Neural crest cell (in vitro differentiated cells): ENCODE data around the gene C11orf86. TPM values are rescaled to one million over a fixed set of nuclear protein-coding genes. Genes with fewer than 3 reads are reported as not detected.

Experiments used
- DNase-seq: peaks from one replicate; pipeline ENCODE4 v3.0.0; 2021; ENCODE audit warnings: low read depth, mixed read lengths, low spot score
- H3K27ac Mint-ChIP-seq: one replicate; pipeline ENCODE4 v1.8.0; 2021; ENCODE audit warnings: mild to moderate bottlenecking, mixed read lengths; ENCODE audit not compliant: unreplicated experiment
- H3K27me3 Mint-ChIP-seq: 2 replicates; pipeline ENCODE4 v1.8.0; 2021; ENCODE audit warnings: low read depth, mild to moderate bottlenecking, mixed read lengths
- H3K36me3 Mint-ChIP-seq: 2 replicates; pipeline ENCODE4 v1.8.0; 2021; ENCODE audit warnings: low read depth, mild to moderate bottlenecking, mixed read lengths
- H3K4me1 Mint-ChIP-seq: 2 replicates; pipeline ENCODE4 v1.8.0; 2021; ENCODE audit warnings: mixed read lengths
- H3K4me3 Mint-ChIP-seq: one replicate; pipeline ENCODE4 v1.8.0; 2021; ENCODE audit warnings: mild to moderate bottlenecking, mixed read lengths
- H3K9me3 Mint-ChIP-seq: 2 replicates; pipeline ENCODE4 v1.8.0; 2021; ENCODE audit warnings: mixed read lengths
- CTCF ChIP-seq: fragments of 200-600 bp; sonication (generic); conservative IDR thresholded peaks from 2 replicates; pipeline ENCODE4 v1.5.0; 2021; ENCODE audit warnings: antibody characterized with exemption, mild to moderate bottlenecking
- total RNA-seq: library from RNA; stranded (reverse); gene quantifications from 2 replicates; pipeline ENCODE4 v1.2.1, GENCODE V29; 2021

The C11orf86 gene
- total RNA-seq, 1 donor from 2014 or later = not detected

- Mint-ChIP-seq H3K27me3 (no peaks in the 10 kb centered on the region), H3K36me3 (no peaks in the 10 kb centered on the region), H3K9me3 (no peaks in the 10 kb centered on the region), H3K27ac (no peak overlapping the region), H3K4me3 (no peak overlapping the region), H3K4me1 (no peaks in the 10 kb centered on the region)
- TF ChIP-seq CTCF = no peak
- DNase-seq = no peak
Observed at GRCh38 chr11:66978717-66979116, 3.6 kb downstream of the C11orf86 start.

DNA sequence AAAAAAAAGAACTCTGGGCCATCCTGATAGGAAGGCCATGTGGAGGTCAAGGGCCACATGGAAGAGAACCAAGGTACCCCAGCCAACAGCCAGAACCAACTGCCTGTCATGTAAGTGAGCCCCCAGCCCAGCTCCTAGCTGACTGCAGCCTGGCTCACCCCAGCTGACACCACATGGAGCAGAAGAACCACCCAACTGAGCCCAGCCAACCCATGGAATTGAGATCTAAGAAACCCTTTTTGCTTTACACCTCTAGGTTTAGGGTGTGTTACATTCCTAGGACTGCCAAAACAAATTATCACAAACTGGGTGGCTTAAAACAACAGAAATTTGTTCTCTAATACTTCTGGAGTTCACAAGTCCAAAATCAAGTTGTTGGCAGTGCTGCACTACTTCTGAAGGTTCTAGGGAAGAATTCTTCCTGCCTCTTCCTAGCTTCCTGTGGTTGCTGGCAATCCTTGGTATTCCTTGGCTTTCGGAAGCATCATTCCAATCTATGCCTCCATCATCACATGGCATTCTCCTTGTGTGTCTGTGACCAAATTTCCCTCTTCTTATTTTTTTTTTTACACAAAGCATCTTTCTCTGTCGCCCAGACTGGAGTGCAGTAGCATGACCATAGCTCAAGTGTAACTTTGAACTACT lies 4.4 kb downstream of the C11orf86 start:
- H3K36me3 Mint-ChIP-seq = no peaks in the 10 kb centered on the region
- DNase-seq = no peak
- H3K27ac Mint-ChIP-seq = no peak overlapping the region
- TF ChIP-seq CTCF = no peak
- no peaks in the 10 kb centered on the region for H3K27me3 Mint-ChIP-seq
- H3K9me3 Mint-ChIP-seq = no peaks in the 10 kb centered on the region
- H3K4me3 Mint-ChIP-seq = no peak overlapping the region
- H3K4me1 Mint-ChIP-seq = no peaks in the 10 kb centered on the region

- H3K4me1 Mint-ChIP-seq = no peaks in the 10 kb centered on the region
- no peak overlapping the region for H3K4me3 Mint-ChIP-seq
- H3K36me3 Mint-ChIP-seq = no peaks in the 10 kb centered on the region
- no peak for DNase-seq
- no peak for TF ChIP-seq CTCF
- H3K27me3 Mint-ChIP-seq = no peaks in the 10 kb centered on the region
- no peaks in the 10 kb centered on the region for H3K9me3 Mint-ChIP-seq
- H3K27ac Mint-ChIP-seq = no peak overlapping the region
Observed at GRCh38 chr11:66981976-66982578, 7.0 kb downstream of the C11orf86 start.

DNA sequence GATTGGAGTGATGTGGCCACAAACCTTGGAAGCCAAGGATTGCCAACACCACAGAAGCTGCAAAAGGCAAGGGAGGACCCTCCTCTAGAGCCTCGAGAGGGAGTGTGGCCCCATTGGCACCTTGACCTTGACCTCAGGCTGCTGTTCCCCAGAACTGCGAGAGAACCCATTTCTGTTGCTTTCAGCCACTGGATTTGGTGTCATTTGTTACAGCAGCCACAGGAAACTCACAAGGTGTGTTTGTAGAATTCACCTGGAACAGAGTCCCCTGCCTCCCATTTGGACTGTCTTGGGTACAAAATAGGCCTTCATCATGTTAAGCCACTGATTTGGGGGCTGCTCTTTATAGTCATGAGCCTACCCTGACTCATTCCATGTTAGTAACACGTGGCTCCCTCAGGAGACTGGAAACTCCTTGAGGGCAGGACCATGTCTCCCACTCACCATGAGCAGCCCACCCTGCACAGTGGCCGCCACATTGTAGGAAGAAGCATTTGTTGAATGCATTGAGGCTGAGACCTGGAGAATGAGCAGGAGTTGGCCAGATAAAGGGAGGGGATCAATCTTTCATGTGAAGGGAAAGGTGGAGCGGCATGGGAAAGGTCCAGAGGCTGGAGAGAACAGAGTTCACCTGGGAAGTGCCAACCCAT lies 8.3 kb downstream of the C11orf86 start:
- Mint-ChIP-seq H3K36me3 (no peaks in the 10 kb centered on the region), H3K4me1 (peaks cover 5% of the 10 kb centered on the region), H3K27ac (no peak overlapping the region), H3K27me3 (no peaks in the 10 kb centered on the region), H3K4me3 (no peak overlapping the region), H3K9me3 (no peaks in the 10 kb centered on the region)
- no peak for TF ChIP-seq CTCF
- no peak for DNase-seq

DNA sequence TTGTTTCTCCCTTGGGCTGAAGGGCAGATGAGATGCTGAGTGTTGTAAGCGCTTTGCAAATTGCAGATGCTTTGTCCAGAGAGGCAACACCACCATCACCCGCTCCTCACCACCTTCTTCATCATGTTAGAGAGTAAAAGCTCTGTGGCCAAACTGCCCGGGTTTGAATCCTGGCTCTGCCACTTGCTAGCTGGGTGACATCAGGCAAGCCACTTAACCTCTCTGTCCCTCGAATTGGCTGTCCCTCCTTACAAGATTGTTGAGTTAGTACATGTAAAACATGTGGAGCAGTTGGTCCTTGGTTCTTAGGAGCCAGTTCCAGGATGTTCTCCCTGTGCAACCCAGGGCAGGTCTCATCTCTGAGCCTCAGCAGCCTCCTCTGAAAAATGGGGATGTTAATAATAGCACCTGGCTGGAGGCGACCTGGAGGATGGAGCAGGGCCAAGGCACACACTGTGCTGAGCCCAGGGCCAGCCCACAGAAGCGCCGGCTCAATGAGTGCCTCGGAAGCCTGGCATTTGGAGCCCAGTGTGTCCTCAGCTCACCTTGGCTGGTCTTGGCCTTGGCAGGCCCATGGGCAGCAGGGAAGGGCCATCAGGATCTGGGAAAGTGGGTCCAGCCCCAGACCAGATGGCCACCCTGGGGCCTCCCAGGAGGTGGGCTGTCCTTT lies 10.5 kb downstream of the C11orf86 start:
- Mint-ChIP-seq H3K4me3 (no peak overlapping the region), H3K4me1 (peaks cover 5% of the 10 kb centered on the region), H3K27ac (no peak overlapping the region), H3K9me3 (no peaks in the 10 kb centered on the region), H3K36me3 (no peaks in the 10 kb centered on the region), H3K27me3 (no peaks in the 10 kb centered on the region)
- no peak for DNase-seq
- no peak for TF ChIP-seq CTCF
